WI38 (cell line): ENCODE measurements around the gene SLC6A18.

Source experiments
- H3K4me3 ChIP-seq: 2 replicates; pipeline ENCODE4 v1.5.1; 2011; ENCODE audit warnings: low read depth, mild to moderate bottlenecking, control low read depth, low read length
- TF ChIP-seq, protein P1 (sequence below): IDR thresholded peaks from 2 replicates; pipeline ENCODE4 v1.5.1; 2012; ENCODE audit warnings: low read depth, mild to moderate bottlenecking, control low read depth, low read length

The SLC6A18 gene

DNA sequence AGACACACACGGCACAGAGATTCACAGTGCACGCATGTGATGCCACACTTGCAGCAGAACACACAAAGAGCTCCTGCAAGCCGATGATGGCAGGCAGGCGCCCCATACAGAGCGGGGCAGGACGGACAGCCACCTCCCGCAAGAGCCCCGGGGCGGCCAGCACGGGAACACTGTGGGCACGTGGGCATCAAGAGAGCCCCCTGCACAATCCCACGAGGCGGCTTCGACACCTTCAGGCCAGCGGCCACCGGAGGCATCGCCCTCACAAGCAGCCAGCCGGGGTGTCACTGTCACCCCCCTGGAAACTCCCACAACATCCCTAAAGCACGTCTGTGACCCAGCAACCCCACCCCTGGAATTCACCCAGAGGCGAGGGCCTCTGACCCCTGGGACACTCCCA is 51.7 kb downstream of the SLC6A18 start:
- H3K4me3 ChIP-seq: no peak overlapping the region
- TF ChIP-seq, protein P1, sequence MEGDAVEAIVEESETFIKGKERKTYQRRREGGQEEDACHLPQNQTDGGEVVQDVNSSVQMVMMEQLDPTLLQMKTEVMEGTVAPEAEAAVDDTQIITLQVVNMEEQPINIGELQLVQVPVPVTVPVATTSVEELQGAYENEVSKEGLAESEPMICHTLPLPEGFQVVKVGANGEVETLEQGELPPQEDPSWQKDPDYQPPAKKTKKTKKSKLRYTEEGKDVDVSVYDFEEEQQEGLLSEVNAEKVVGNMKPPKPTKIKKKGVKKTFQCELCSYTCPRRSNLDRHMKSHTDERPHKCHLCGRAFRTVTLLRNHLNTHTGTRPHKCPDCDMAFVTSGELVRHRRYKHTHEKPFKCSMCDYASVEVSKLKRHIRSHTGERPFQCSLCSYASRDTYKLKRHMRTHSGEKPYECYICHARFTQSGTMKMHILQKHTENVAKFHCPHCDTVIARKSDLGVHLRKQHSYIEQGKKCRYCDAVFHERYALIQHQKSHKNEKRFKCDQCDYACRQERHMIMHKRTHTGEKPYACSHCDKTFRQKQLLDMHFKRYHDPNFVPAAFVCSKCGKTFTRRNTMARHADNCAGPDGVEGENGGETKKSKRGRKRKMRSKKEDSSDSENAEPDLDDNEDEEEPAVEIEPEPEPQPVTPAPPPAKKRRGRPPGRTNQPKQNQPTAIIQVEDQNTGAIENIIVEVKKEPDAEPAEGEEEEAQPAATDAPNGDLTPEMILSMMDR: no peak

- H3K4me3 ChIP-seq: no peak overlapping the region
- TF ChIP-seq, protein P1: no peak
Observed at GRCh38 chr5:1277331-1277730, 52.1 kb downstream of the SLC6A18 start.

GRCh38 chr5:1277781-1278180 is 52.6 kb downstream of the SLC6A18 start:
- H3K4me3 ChIP-seq: no peak overlapping the region
- TF ChIP-seq, protein P1: no peak

GRCh38 chr5:1278216-1278615 is 53.0 kb downstream of the SLC6A18 start:
- TF ChIP-seq, protein P1: no peak

GRCh38 chr5:1278656-1279442 is 53.7 kb downstream of the SLC6A18 start:
- TF ChIP-seq, protein P1: no peak

More at GRCh38 chr5:1278216-1278615, 53.0 kb downstream of the SLC6A18 start:
- peak overlapping the region; percentile 63 for H3K4me3 ChIP-seq

GRCh38 chr5:1279443-1280151 is 54.4 kb downstream of the SLC6A18 start:
- H3K4me3 ChIP-seq: peak overlapping the region; percentile 68
- TF ChIP-seq, protein P1: no peak

More at GRCh38 chr5:1278656-1279442, 53.7 kb downstream of the SLC6A18 start:
- peak overlapping the region; percentile 68 for H3K4me3 ChIP-seq
